Pancreas (tissue), 10 donors: Measurements from ENCODE around the gene TEPSIN. TPM values are rescaled to one million over a fixed set of nuclear protein-coding genes. Genes with fewer than 3 reads are reported as not detected.

ENCODE experiments used
- ATAC-seq, 4 donors: fragments of 200-7000 bp; cut with Tn5 transposase; one replicate each; pipeline versions ENCODE4 v1.8.0 to v1.9.1; 2020; ENCODE audit warnings: mild to moderate bottlenecking in 4 of 4, moderate library complexity in 4 of 4
- DNase-seq, 6 donors: peaks; one replicate each; pipeline ENCODE4 v3.0.0-alpha.2; 2020
- FAIRE-seq: peaks from 2 replicates; lab custom pipeline; 2012; peaks lifted over from hg19 to GRCh38; lab: Jason Lieb, UNC
- H3K27ac ChIP-seq, 4 donors: fragments of 200-600 bp; sonication (generic); 1 replicate in 3 of 4; 2 replicates in 1 of 4; pipeline versions ENCODE4 v1.5.0 to v1.8.0; 2020
- H3K27me3 ChIP-seq, 4 donors: fragments of 200-600 bp; one replicate each; pipeline ENCODE4 v1.8.0; 2021
- H3K36me3 ChIP-seq, 3 donors: fragments of 200-600 bp; sonication (generic) in 1 of 3; one replicate each; pipeline versions ENCODE4 v1.5.0 to v1.8.0; 2020 to 2021
- H3K4me1 ChIP-seq, 3 donors: fragments of 200-600 bp; one replicate each; pipeline ENCODE4 v1.8.0; 2021
- H3K4me3 ChIP-seq, 4 donors: fragments of 200-600 bp; sonication (generic) in 2 of 4; one replicate each; pipeline versions ENCODE4 v1.5.0 to v1.8.0; 2020 to 2021
- H3K9me3 ChIP-seq, 4 donors: fragments of 200-600 bp; one replicate each; pipeline ENCODE4 v1.8.0; 2021
- WGBS, 2 donors: extraction: QIAGEN DNeasy Blood & Tissue Kit; methylation state at CpG; one replicate each; pipeline ENCODE4 v1.1.7; 2013; 5-methylcytosine and 5-hydroxymethylcytosine counted together
- intact Hi-C, 3 donors: fragments of 100-400 bp; cut with DNase I; formaldehyde crosslinking; loops; one replicate each; pipeline versions ENCODE4 v1.11.1 to v1.14.2; 2022
- polyA plus RNA-seq, 2 donors: library from polyadenylated mRNA; stranded (reverse); fragments of 200-250 nt; gene quantifications; one replicate each; pipeline ENCODE4 v1.2.3, GENCODE V29; 2013
- total RNA-seq, 6 donors: library from RNA; stranded (reverse); fragmentation: NEBNext Ultra II Directional in 4 of 6; extraction: Animal tissue kit (Norgen Biotek cat#: 25700) in 4 of 6; gene quantifications; one replicate each; pipeline versions ENCODE4 v1.2.1 to v1.2.4, GENCODE V29; 2021 to 2023
- TF ChIP-seq, protein P1 (sequence below), 4 donors: fragments of 200-600 bp; sonication (generic) in 3 of 4; IDR thresholded peaks; one replicate each; pipeline versions ENCODE4 v1.5.0 to v1.8.0; 2021; ENCODE audit warnings: antibody characterized with exemption in 4 of 4
- donor health status: healthy with polysubstance abuse.
- donor health status: DM: no; HTN: no; CAD: no; lungs with moderate emphysema.
- donor health status: DM: no; HTN: no; CAD: no.
- donor health status: control.
- donor health status: control.
- donor health status: Bipolar disorder and iron deficiency.
- donor health status: DM: yes; HTN: yes; CAD: no.
- donor health status: DM: no; HTN: no; CAD: no.
- donor health status: DM: no; HTN: no; CAD: no.
- donor health status: DM: yes; HTN: yes; CAD: no.

The TEPSIN gene
- total and polyA plus RNA-seq, 8 donors = 13.8 to 98.5 (median 18.9) TPM

GRCh38 chr17:81179220-81179619 lies 59.6 kb downstream of the TEPSIN start:
- H3K4me1 ChIP-seq = no peaks in the 10 kb centered on the region
- no peak overlapping the region for H3K27ac ChIP-seq
- TF ChIP-seq, protein P1, sequence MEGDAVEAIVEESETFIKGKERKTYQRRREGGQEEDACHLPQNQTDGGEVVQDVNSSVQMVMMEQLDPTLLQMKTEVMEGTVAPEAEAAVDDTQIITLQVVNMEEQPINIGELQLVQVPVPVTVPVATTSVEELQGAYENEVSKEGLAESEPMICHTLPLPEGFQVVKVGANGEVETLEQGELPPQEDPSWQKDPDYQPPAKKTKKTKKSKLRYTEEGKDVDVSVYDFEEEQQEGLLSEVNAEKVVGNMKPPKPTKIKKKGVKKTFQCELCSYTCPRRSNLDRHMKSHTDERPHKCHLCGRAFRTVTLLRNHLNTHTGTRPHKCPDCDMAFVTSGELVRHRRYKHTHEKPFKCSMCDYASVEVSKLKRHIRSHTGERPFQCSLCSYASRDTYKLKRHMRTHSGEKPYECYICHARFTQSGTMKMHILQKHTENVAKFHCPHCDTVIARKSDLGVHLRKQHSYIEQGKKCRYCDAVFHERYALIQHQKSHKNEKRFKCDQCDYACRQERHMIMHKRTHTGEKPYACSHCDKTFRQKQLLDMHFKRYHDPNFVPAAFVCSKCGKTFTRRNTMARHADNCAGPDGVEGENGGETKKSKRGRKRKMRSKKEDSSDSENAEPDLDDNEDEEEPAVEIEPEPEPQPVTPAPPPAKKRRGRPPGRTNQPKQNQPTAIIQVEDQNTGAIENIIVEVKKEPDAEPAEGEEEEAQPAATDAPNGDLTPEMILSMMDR (IDR thresholded peaks at IDR 0.05) = no peak
- intact Hi-C loops = no loop called here
- ATAC-seq (no peak), FAIRE-seq (no peak), DNase-seq (peak in 2 of 6 donors; percentile 11 to 67)
- no peaks in the 10 kb centered on the region for H3K9me3 ChIP-seq
- no peak overlapping the region for H3K4me3 ChIP-seq
- no peaks in the 10 kb centered on the region for H3K27me3 ChIP-seq
- H3K36me3 ChIP-seq = no peaks in the 10 kb centered on the region
- 70 to 78% methylated on average over 8 to 9 of the region's 9 CpGs for WGBS, 2 donors

Other genes starting within 250 kb of the TEPSIN start
- 10 to 100 TPM in 4 of 6 donors, 1 to 10 TPM in 2; 9.5 to 15.1 (median 12.4) TPM for gene CHMP6, start 247.2 kb downstream of the TEPSIN start, total RNA-seq
- 10 to 100 TPM; 22.4 to 30.8 TPM for gene CHMP6, start 247.2 kb downstream of the TEPSIN start, polyA plus RNA-seq
- 10 to 100 TPM in 3 of 6 donors, 1 to 10 TPM in 3; 4.7 to 13.2 (median 8.6) TPM for gene BAIAP2, start 203.9 kb downstream of the TEPSIN start, total RNA-seq
- 10 to 100 TPM; 11.6 to 16.4 TPM for gene BAIAP2, start 203.9 kb downstream of the TEPSIN start, polyA plus RNA-seq
- gene PVALEF, start 73.5 kb downstream of the TEPSIN start, total RNA-seq = under 1 TPM in 4 of 6 donors, not detected in 2; 0.12 to 0.51 (median 0.27) TPM
- gene PVALEF, start 73.5 kb downstream of the TEPSIN start, polyA plus RNA-seq = under 1 TPM; 0.11 to 0.12 TPM
- gene AATK, start 72.8 kb downstream of the TEPSIN start, total RNA-seq = 10 to 100 TPM; 24.9 to 49.6 (median 30.1) TPM
- 10 to 100 TPM; 24.3 to 40.1 TPM for gene AATK, start 72.8 kb downstream of the TEPSIN start, polyA plus RNA-seq
- 1 to 10 TPM; 3.4 to 6.9 (median 4.1) TPM for gene CEP131, start 16.1 kb downstream of the TEPSIN start, total RNA-seq
- gene CEP131, start 16.1 kb downstream of the TEPSIN start, polyA plus RNA-seq = 10 to 100 TPM; 22.5 to 22.8 TPM
- 10 to 100 TPM; 17.5 to 26.3 (median 20.0) TPM for gene NDUFAF8, start 263 bp upstream of the TEPSIN start, total RNA-seq
- gene NDUFAF8, start 263 bp upstream of the TEPSIN start, polyA plus RNA-seq = 10 to 100 TPM; 29.2 to 34.1 TPM
- 100 to 1,000 TPM in 1 of 6 donors, 10 to 100 TPM in 5; 72.8 to 119 (median 95.7) TPM for gene SLC38A10, start 56.3 kb upstream of the TEPSIN start, total RNA-seq
- 100 to 1,000 TPM; 138 to 190 TPM for gene SLC38A10, start 56.3 kb upstream of the TEPSIN start, polyA plus RNA-seq
- 10 to 100 TPM in 2 of 6 donors, 1 to 10 TPM in 4; 8.0 to 11.5 (median 9.6) TPM for gene BAHCC1, start 156.4 kb upstream of the TEPSIN start, total RNA-seq
- 10 to 100 TPM; 11.4 to 24.1 TPM for gene BAHCC1, start 156.4 kb upstream of the TEPSIN start, polyA plus RNA-seq